Measurements from ENCODE around the gene CEP78. TPM values are rescaled to one million over a fixed set of nuclear protein-coding genes. Genes with fewer than 3 reads are reported as not detected.

CEP78 gene
- total RNA-seq, 2 donors from 2014 or later = 39.8 to 56.4 TPM

DNA sequence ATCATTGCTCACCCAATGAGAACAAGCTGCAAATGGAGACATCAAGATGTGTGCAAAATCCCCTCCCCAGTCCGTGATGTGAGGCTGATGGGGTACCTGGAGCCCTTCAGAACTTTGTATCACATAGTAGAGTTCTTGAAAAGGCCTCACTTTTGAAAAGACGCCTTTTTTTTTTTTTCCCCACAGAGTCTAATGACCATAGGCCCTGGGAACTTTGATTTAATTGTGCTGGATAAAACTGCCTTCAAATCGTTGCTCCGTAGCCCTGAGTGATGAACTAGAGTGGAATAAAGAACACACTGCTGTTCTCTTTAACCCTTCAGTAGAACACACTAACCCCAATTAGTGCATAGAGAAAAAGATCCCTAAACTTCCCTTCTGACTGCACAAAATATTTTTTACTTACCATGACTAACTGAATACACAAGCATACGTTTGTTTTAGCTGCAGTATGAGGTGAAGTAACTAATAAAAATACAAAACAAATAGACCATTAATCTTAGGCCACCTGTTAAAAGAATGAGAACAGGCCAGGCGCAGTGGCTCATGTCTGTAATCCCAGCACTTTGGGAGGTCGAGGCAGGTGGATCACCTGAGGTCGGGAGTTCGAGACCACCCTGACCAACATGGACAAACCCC lies 76.1 kb downstream of the CEP78 start:
- Mint-ChIP-seq H3K27ac (no peak overlapping the region), H3K4me1 (ENCODE audit: low read depth in 2 of 2) (peaks cover 0 to 8% of the 10 kb centered on the region in 2 donors), H3K4me3 (no peak overlapping the region), H3K36me3 (peaks cover 11% of the 10 kb centered on the region), H3K27me3 (no peaks in the 10 kb centered on the region), H3K9me3 (no peaks in the 10 kb centered on the region)
- DNase-seq (ENCODE audit: low spot score) = no peak
- no peak for ATAC-seq

DNA sequence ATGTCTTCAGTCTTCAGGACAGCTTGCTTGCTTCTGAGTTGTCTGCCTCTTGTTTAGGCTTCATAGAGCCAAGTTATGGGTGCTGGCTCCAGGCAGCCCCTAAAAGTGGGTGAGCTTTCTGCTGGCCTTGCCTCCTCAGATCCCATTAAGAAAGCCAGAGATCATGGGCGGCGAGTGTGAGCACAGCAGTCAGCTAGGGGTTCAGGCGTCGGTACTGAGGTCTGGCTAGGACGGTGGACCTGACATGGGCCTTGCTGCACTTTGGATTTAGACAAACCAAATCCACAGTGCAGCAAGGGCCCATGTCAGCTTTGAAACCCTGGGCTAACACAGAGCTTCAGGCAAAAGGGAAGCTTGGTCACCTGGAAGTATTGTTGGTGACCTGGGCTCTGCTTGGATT lies 78.7 kb downstream of the CEP78 start:
- H3K36me3 Mint-ChIP-seq = peaks cover 20% of the 10 kb centered on the region
- H3K9me3 Mint-ChIP-seq = no peaks in the 10 kb centered on the region
- no peak overlapping the region for H3K4me3 Mint-ChIP-seq
- H3K27ac Mint-ChIP-seq = no peak overlapping the region
- peak in 1 of 2 donors; percentile 14 for ATAC-seq
- H3K4me1 Mint-ChIP-seq (ENCODE audit: low read depth in 2 of 2) = peaks cover 0 to 8% of the 10 kb centered on the region in 2 donors
- no peak for DNase-seq (ENCODE audit: low spot score)
- H3K27me3 Mint-ChIP-seq = no peaks in the 10 kb centered on the region

DNA sequence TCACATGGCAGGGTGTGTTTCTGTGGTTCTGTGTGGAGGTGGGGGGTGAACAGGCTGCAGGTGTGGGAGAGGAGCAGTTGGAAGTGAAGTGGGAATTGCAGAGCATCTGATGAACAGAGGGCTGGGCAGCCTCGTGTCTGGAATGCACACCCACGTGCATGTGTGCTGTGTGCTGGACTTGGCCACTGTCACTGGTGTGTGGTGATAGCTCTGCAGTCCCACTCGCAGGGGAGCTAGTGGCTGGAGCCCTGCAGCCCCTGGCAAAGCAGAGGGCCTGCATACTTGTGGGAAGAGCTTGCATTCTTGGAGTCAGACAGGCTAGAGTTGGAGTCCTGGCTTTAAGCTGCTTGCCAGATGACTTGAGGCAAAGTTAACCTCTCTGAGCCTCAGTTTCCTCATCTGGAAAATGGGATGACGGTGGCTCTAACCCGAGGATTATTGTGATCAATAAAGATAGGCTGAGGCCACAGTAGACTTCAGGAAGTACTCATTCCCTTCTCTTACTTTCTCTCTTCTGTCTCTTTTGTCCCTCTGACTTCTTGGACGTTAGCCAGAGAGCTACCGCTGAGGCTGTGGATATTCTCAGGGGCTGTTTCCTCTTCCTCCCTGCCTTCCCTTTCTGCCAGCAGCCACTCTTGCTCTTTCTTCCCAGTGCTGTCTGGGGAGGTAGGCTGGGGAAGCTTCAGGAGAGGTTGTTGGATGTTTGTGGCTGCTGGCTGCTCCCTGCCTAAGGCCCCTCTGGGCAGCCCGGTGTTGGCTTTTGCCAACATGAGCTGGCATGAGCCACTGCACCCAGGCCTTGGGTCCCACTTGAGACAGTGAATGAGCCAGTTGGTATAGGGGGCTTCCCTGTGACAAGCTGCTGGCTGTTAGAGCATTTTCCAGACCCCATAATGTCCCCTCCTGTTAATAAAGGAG lies 79.3 kb downstream of the CEP78 start:
- Mint-ChIP-seq H3K27ac (no peak overlapping the region), H3K4me3 (no peak overlapping the region), H3K4me1 (ENCODE audit: low read depth in 2 of 2) (peaks cover 0 to 4% of the 10 kb centered on the region in 2 donors), H3K36me3 (peaks cover 21% of the 10 kb centered on the region), H3K9me3 (no peaks in the 10 kb centered on the region), H3K27me3 (no peaks in the 10 kb centered on the region)
- peak in 1 of 2 donors; percentile 24 for ATAC-seq
- no peak for DNase-seq (ENCODE audit: low spot score)

DNA sequence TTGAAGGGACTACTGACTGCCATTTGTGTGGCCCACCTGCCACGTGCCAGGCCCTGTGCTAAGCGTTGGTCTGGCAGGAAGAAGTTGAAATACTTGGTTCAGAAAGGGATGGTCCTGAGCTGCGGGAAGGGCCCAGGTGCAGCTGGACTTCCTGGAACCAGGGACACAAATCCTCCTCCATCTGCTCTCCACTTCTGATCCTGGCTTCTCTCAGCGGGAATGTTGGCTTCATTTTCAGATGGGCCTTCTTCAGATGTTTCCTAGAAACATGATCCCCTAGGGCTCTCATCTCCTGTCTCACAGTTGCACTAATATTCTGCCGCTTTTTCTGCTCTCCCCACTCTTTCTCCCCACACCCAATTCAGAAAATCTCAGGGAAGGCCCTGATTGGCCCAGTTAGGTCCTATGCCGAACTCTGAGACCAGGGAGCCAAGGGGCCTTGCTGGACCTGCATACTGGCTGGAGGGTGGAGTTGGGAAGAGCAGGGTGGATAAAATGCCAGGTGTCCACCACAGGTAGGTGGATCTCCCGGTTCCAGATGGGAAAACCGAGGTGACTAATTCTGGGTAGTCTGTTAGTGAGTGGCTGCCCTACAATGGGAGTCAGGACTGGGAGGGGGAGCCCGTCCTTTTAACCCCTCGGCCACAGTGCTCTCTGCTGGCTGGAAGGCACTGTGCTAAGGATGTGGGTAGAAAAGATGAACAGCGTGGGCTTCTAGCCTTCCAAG lies 80.5 kb downstream of the CEP78 start:
- Mint-ChIP-seq H3K9me3 (no peaks in the 10 kb centered on the region), H3K27ac (no peak overlapping the region), H3K27me3 (no peaks in the 10 kb centered on the region), H3K36me3 (peaks cover 24% of the 10 kb centered on the region), H3K4me1 (ENCODE audit: low read depth in 2 of 2) (peaks cover 0 to 3% of the 10 kb centered on the region in 2 donors), H3K4me3 (no peak overlapping the region)
- no peak for DNase-seq (ENCODE audit: low spot score)
- ATAC-seq = no peak

DNA sequence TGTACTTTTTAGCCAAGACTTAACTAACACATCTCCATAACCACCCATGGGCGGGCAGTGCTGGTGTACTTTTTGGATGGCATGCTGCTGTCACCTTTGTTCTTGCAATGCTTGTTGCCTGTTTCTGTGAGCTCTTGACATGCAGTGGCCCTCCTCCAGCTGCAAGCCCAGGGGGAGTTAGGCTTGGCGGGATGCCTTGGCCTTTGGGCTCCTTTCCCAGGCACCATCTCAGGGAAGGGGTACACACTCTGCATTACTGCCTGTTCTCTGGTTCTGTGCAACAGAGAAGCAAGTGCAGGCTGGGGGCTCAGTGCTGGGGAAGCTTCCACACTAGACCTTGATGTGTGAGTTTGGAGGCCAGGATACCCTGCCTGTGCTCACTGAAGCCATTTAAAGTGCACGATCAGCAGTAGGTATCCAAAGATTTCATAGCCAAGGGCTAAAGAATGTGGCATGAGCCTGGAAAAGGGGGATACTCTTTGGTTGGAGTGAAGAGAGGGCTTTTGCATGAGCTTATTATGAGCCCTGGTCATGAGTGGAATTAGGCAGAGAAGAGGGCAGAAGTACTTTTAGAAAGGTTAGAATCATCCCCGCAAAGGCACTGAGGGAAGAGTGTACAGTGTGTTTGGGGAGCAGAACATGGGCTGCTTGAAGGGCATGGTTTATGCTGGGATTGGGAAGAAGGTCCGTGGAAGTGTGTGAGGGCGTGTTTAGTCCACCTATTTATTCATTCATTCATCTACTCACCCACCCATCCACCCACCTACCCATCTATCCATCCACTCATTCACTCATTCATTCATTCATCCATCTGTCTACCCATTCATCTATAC lies 83.5 kb downstream of the CEP78 start:
- DNase-seq (ENCODE audit: low spot score) = no peak
- no peak overlapping the region for H3K27ac Mint-ChIP-seq
- H3K4me3 Mint-ChIP-seq = no peak overlapping the region
- peaks cover 0 to 3% of the 10 kb centered on the region in 2 donors for H3K4me1 Mint-ChIP-seq (ENCODE audit: low read depth in 2 of 2)
- H3K36me3 Mint-ChIP-seq = peaks cover 24% of the 10 kb centered on the region
- no peak for ATAC-seq
- no peaks in the 10 kb centered on the region for H3K27me3 Mint-ChIP-seq
- H3K9me3 Mint-ChIP-seq = no peaks in the 10 kb centered on the region

DNA sequence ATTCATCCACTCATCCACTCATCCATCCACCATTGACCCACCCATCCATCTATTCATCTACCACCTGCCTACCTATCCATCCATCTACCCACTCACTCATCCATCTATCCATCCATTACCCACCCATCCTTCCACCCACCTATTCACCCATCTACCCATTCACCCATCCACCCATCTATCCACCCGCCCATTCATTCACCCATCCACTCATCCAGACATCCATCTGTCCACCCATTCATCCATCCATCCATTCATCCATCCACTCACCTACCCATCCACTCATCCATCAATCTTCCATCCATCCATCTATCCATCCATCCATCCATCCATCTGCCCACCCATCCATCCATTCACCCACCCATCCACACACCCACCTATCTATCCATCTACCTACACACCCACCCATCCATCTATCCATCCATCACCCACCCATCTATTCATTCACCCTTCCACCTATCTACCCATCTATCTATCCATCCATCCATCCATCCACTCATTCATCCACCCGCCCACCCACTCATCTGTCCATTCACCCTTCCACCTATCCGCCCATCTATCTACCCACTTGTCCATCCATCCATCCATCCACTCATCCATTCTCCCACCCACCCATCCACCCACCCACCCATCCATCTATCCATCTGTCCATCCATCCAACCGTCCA lies 84.3 kb downstream of the CEP78 start:
- DNase-seq (ENCODE audit: low spot score) (no peak), ATAC-seq (no peak)
- Mint-ChIP-seq H3K27ac (no peak overlapping the region), H3K4me1 (ENCODE audit: low read depth in 2 of 2) (no peaks in the 10 kb centered on the region), H3K4me3 (no peak overlapping the region), H3K36me3 (peaks cover 24% of the 10 kb centered on the region), H3K9me3 (no peaks in the 10 kb centered on the region), H3K27me3 (no peaks in the 10 kb centered on the region)

DNA sequence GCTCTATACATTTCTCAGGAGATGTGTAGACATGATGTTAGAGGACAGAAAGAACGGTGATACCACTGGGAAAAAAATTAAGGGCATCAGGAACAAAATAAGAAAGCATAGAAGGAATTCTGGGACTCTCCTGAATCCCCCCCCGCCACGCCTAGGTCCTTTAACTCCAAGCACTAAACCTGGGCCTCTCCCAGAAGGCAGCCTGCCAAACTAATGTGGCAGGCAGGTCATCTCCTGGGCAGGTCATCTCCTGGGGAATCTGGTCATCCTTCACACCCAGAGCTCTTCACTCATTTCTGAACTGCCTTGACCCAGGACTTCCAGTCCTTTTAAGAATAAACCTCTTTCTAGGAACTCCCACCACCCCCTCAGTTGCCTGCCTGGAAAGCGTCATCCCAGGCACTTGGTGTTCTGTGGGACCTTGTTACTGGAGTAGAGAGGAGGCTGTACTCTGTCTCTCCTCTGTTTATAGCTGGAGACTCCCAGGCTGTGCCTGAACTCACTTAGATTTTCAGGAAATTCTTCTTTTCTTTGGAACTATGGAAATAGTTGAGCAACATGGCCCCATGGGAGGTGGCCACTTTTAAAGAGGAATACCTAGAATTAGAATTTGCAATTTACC lies 85.1 kb downstream of the CEP78 start:
- Mint-ChIP-seq H3K36me3 (peaks cover 24% of the 10 kb centered on the region), H3K27ac (no peak overlapping the region), H3K27me3 (no peaks in the 10 kb centered on the region), H3K4me3 (no peak overlapping the region), H3K9me3 (no peaks in the 10 kb centered on the region), H3K4me1 (ENCODE audit: low read depth in 2 of 2) (no peaks in the 10 kb centered on the region)
- DNase-seq (ENCODE audit: low spot score) (no peak), ATAC-seq (no peak)

DNA sequence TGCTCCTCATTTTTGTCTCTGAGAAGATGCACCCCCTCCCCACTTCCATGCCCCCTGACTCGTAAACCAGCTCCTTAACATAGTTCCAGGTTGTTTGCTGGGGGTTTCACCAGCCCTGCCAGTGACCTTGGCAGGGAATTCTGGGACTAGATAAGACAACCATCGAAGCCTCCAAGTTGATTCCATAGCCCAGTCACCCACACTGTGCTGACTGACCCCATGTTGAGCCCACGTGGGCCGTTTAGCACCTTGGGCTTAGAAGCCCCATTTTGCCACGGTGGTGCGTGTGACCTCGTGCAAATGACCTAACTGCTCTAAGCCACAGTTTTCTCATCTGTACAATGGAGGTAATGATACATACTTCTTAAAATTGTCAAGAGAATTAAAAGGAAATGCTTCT lies 85.6 kb downstream of the CEP78 start:
- peaks cover 24% of the 10 kb centered on the region for H3K36me3 Mint-ChIP-seq
- no peak overlapping the region for H3K4me3 Mint-ChIP-seq
- DNase-seq (ENCODE audit: low spot score) (no peak), ATAC-seq (no peak)
- H3K27me3 Mint-ChIP-seq = no peaks in the 10 kb centered on the region
- no peaks in the 10 kb centered on the region for H3K9me3 Mint-ChIP-seq
- no peak overlapping the region for H3K27ac Mint-ChIP-seq
- no peaks in the 10 kb centered on the region for H3K4me1 Mint-ChIP-seq (ENCODE audit: low read depth in 2 of 2)

DNA sequence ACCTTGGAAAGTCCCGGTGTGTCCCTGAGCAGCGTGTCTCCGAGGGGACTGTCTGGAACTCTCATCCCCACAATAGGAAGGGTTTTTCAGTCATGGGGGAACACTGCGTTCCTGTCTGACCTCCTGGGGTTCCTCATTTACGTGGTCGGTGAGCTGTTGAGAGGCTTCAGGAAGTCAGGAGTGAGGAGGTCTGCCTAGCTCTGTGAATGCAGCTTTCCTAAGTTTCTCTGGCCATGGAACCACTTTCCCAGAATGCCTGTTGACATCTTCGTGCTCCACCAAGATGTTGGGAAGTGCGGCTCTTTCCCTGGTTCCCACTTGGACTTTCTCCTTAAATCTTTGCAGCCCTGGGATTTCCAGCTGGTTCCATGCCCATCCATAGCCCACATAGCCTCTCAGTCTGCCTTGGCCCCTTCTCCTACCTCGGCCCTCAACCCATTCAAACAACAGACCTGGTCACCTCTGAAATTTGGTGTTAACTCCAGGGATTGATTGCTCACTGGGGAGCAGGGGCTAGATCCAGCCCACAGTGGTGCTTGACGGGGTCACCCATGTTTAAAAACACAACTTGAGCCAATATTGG lies 88.3 kb downstream of the CEP78 start:
- Mint-ChIP-seq H3K36me3 (peaks cover 23% of the 10 kb centered on the region), H3K27ac (no peak overlapping the region), H3K27me3 (no peaks in the 10 kb centered on the region), H3K4me1 (ENCODE audit: low read depth in 2 of 2) (no peaks in the 10 kb centered on the region), H3K4me3 (no peak overlapping the region), H3K9me3 (no peaks in the 10 kb centered on the region)
- DNase-seq (ENCODE audit: low spot score) (no peak), ATAC-seq (no peak)

DNA sequence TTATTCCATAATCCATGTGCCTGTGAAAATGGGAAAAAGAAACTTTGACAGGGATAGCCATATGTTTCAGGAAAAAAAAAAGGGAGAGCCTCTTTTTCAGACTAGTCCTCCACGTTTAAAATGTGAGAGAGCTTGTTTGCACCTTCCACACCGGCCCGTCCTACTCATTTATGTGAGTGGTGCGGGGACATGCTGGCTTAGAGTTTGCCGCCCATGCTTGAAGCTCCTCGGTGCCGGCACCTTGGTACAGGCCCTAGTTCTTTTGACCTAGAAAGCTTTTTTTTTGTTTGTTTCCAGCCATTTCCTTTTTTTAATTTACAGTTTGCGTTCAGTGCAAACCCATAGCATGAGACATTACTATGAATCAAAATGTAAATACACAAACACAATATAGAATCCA lies 88.8 kb downstream of the CEP78 start:
- Mint-ChIP-seq H3K4me3 (no peak overlapping the region), H3K36me3 (peaks cover 19% of the 10 kb centered on the region), H3K4me1 (ENCODE audit: low read depth in 2 of 2) (no peaks in the 10 kb centered on the region), H3K27ac (no peak overlapping the region), H3K27me3 (no peaks in the 10 kb centered on the region), H3K9me3 (no peaks in the 10 kb centered on the region)
- DNase-seq (ENCODE audit: low spot score) = no peak
- ATAC-seq = no peak

DNA sequence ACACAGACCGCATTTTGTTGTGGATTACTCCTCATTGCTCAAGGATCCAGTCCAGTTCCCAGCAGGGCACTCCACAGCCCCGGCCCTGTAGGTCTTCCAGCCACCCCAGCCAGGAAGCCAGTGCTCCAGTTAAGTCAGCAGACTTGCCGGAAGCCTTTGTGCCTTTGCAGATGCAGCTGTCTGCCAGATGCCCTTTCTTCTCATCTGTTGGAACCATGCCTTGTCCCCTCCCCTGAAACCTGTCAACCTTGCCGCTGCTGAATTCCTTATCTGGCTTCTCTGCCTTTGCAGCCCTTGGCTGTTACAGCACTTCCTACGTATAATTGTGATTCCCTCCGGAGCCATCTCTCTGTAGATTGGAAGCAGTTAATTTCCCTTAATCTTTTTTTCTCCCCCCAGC lies 89.5 kb downstream of the CEP78 start:
- Mint-ChIP-seq H3K9me3 (no peaks in the 10 kb centered on the region), H3K4me3 (no peak overlapping the region), H3K27me3 (no peaks in the 10 kb centered on the region), H3K27ac (no peak overlapping the region), H3K36me3 (peaks cover 16% of the 10 kb centered on the region), H3K4me1 (ENCODE audit: low read depth in 2 of 2) (no peaks in the 10 kb centered on the region)
- ATAC-seq (no peak), DNase-seq (ENCODE audit: low spot score) (no peak)

DNA sequence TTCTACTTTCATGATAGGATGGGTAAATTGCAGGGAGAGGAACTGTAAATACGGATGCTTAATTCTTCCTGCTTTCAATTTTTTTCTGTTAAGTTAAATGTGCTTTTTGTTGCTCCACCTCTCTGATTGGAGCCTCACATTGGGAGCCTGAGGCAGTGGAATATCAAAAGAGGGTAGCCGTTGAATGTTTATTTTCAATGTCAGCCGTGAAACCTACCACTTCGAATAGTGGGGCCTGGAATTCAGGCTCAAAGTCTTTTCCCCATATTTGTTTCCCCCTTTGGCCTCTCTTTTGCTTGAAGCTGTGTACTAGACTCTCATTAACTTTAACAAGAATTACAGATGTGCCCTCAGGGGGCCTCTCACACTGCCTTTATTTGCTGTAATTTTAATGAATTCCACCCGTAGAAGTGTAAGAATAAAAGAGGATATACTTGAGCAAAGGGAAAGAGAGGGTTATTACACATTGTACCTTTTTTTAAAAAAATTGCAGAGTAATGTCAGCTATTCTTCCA lies 90.0 kb downstream of the CEP78 start:
- no peaks in the 10 kb centered on the region for H3K27me3 Mint-ChIP-seq
- ATAC-seq (no peak), DNase-seq (ENCODE audit: low spot score) (no peak)
- no peak overlapping the region for H3K4me3 Mint-ChIP-seq
- H3K9me3 Mint-ChIP-seq = no peaks in the 10 kb centered on the region
- peaks cover 0 to 1% of the 10 kb centered on the region in 2 donors for H3K4me1 Mint-ChIP-seq (ENCODE audit: low read depth in 2 of 2)
- no peak overlapping the region for H3K27ac Mint-ChIP-seq
- H3K36me3 Mint-ChIP-seq = peaks cover 14% of the 10 kb centered on the region
